HEK293 (cell line): Measurements from ENCODE around the gene CRNKL1.

Source experiments
- HOXA7 ChIP-seq: sonication (generic); formaldehyde crosslinking; IDR thresholded peaks from 2 replicates; pipeline ENCODE4 v1.8.1; 2022; ENCODE audit warnings: missing genetic modification reagents, borderline replicate concordance
- KLF9 ChIP-seq: fragments of 450-650 bp; formaldehyde crosslinking; IDR thresholded peaks from 2 replicates; pipeline ENCODE4 v1.5.1; 2016; ENCODE audit warnings: missing biosample characterization, missing genetic modification characterization, low read depth
- SP2 ChIP-seq: fragments of 450-650 bp; formaldehyde crosslinking; IDR thresholded peaks from 2 replicates; pipeline ENCODE4 v1.5.1; 2016; ENCODE audit warnings: missing biosample characterization, missing genetic modification characterization
- ZNF140 ChIP-seq: fragments of 450-650 bp; formaldehyde crosslinking; IDR thresholded peaks from 2 replicates; pipeline ENCODE4 v1.5.1; 2016; ENCODE audit warnings: missing biosample characterization, missing genetic modification characterization
- ZNF274 ChIP-seq, 2 experiments: fragments of 200-500 bp in 1 of 2; fragments of 450-650 bp in 1 of 2; sonication (Bioruptor generic) in 1 of 2; formaldehyde crosslinking in 1 of 2; IDR thresholded peaks; 2 replicates each; pipeline versions ENCODE4 v1.5.1 to v1.6.1; 2014 to 2016; ENCODE audit warnings: borderline replicate concordance in 1 of 2, inconsistent platforms in 1 of 2, low read length in 1 of 2, missing biosample characterization in 1 of 2, missing genetic modification characterization in 1 of 2
- ZNF311 ChIP-seq: fragments of 450-650 bp; formaldehyde crosslinking; IDR thresholded peaks from 2 replicates; pipeline ENCODE4 v1.5.1; 2017; ENCODE audit warnings: missing biosample characterization, missing genetic modification characterization, borderline replicate concordance
- TF ChIP-seq, protein P1 (sequence below): fragments of 450-650 bp; IDR thresholded peaks from 2 replicates; pipeline ENCODE4 v1.5.1; 2018; ENCODE audit warnings: missing biosample characterization, missing genetic modification characterization
- TF ChIP-seq, protein P2 (sequence below): fragments of 450-650 bp; formaldehyde crosslinking; IDR thresholded peaks from 2 replicates; pipeline ENCODE4 v1.5.1; 2016; ENCODE audit warnings: missing biosample characterization, missing genetic modification characterization
- TF ChIP-seq, protein P3 (sequence below): fragments of 450-650 bp; IDR thresholded peaks from 2 replicates; pipeline ENCODE4 v1.5.1; 2018; ENCODE audit warnings: missing biosample characterization, mild to moderate bottlenecking, missing genetic modification characterization
- TF ChIP-seq, protein P4 (sequence below): fragments of 450-650 bp; formaldehyde crosslinking; IDR thresholded peaks from 2 replicates; pipeline ENCODE4 v1.5.1; 2016; ENCODE audit warnings: missing biosample characterization, missing genetic modification characterization

DNA sequence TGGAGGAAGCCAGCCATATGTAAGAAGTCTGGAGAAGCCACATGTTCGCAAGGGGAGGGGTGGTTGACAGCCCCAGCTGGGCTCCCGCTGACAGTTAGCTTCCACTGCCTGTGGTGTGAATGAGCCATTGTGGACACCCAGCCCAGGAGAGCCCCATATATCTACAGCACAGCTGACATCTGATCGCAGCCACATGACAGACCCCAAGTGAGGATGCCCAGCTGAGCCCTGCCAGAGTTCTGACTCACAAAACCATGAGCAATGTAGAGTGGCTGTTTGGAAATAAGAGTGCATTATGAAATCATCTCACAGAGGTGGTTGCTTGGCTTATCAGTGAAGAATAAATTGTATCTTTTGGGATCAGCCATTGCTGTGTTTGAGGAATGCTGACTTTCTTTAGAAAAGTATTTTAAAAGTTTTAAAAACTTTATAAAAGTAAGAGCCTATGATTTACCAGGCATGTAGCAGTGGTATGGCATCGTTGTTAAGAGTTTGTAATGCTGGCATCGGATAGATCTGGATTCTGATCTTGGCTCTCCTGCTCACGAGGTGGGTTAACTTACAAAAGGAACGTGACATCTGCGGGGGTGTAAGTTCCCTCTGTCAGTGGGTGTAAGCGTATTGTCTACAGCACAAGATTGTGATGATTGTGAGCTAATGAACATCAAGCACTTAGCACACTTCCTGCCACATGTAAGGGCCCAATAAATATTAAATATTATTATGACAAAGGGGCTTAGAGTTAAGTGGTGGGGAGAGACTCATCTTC lies 24.2 kb upstream of the CRNKL1 start:
- no peak for TF ChIP-seq ZNF140 (tag by site-specific recombination)
- TF ChIP-seq, protein P1, sequence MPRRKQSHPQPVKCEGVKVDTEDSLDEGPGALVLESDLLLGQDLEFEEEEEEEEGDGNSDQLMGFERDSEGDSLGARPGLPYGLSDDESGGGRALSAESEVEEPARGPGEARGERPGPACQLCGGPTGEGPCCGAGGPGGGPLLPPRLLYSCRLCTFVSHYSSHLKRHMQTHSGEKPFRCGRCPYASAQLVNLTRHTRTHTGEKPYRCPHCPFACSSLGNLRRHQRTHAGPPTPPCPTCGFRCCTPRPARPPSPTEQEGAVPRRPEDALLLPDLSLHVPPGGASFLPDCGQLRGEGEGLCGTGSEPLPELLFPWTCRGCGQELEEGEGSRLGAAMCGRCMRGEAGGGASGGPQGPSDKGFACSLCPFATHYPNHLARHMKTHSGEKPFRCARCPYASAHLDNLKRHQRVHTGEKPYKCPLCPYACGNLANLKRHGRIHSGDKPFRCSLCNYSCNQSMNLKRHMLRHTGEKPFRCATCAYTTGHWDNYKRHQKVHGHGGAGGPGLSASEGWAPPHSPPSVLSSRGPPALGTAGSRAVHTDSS, result no peak
- TF ChIP-seq, protein P2, sequence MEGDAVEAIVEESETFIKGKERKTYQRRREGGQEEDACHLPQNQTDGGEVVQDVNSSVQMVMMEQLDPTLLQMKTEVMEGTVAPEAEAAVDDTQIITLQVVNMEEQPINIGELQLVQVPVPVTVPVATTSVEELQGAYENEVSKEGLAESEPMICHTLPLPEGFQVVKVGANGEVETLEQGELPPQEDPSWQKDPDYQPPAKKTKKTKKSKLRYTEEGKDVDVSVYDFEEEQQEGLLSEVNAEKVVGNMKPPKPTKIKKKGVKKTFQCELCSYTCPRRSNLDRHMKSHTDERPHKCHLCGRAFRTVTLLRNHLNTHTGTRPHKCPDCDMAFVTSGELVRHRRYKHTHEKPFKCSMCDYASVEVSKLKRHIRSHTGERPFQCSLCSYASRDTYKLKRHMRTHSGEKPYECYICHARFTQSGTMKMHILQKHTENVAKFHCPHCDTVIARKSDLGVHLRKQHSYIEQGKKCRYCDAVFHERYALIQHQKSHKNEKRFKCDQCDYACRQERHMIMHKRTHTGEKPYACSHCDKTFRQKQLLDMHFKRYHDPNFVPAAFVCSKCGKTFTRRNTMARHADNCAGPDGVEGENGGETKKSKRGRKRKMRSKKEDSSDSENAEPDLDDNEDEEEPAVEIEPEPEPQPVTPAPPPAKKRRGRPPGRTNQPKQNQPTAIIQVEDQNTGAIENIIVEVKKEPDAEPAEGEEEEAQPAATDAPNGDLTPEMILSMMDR, result no peak
- no peak for TF ChIP-seq ZNF274 (IDR thresholded peaks at IDR 0.05; ENCODE audit: low read length)
- no peak for TF ChIP-seq ZNF274 (tag by site-specific recombination; IDR thresholded peaks at IDR 0.05; ENCODE audit: borderline replicate concordance)
- no peak for TF ChIP-seq HOXA7 (CRISPR knock-in tag)
- TF ChIP-seq KLF9 (tag by site-specific recombination), result no peak
- no peak for TF ChIP-seq ZNF311 (tag by site-specific recombination)
- TF ChIP-seq, protein P3, sequence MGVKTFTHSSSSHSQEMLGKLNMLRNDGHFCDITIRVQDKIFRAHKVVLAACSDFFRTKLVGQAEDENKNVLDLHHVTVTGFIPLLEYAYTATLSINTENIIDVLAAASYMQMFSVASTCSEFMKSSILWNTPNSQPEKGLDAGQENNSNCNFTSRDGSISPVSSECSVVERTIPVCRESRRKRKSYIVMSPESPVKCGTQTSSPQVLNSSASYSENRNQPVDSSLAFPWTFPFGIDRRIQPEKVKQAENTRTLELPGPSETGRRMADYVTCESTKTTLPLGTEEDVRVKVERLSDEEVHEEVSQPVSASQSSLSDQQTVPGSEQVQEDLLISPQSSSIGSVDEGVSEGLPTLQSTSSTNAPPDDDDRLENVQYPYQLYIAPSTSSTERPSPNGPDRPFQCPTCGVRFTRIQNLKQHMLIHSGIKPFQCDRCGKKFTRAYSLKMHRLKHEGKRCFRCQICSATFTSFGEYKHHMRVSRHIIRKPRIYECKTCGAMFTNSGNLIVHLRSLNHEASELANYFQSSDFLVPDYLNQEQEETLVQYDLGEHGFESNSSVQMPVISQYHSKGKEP (tag by site-specific recombination), result no peak
- TF ChIP-seq, protein P4, sequence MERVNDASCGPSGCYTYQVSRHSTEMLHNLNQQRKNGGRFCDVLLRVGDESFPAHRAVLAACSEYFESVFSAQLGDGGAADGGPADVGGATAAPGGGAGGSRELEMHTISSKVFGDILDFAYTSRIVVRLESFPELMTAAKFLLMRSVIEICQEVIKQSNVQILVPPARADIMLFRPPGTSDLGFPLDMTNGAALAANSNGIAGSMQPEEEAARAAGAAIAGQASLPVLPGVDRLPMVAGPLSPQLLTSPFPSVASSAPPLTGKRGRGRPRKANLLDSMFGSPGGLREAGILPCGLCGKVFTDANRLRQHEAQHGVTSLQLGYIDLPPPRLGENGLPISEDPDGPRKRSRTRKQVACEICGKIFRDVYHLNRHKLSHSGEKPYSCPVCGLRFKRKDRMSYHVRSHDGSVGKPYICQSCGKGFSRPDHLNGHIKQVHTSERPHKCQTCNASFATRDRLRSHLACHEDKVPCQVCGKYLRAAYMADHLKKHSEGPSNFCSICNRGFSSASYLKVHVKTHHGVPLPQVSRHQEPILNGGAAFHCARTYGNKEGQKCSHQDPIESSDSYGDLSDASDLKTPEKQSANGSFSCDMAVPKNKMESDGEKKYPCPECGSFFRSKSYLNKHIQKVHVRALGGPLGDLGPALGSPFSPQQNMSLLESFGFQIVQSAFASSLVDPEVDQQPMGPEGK (tag by site-specific recombination), result no peak
- TF ChIP-seq SP2 (tag by site-specific recombination), result no peak
